Iris pigment epithelial cell (primary cell): Measurements from ENCODE around the gene ABLIM2.

ENCODE experiments used
- DNase-seq: peaks from one replicate; pipeline ENCODE4 v3.0.0-alpha.2; 2011; ENCODE audit warnings: low read depth

ABLIM2 gene

DNA sequence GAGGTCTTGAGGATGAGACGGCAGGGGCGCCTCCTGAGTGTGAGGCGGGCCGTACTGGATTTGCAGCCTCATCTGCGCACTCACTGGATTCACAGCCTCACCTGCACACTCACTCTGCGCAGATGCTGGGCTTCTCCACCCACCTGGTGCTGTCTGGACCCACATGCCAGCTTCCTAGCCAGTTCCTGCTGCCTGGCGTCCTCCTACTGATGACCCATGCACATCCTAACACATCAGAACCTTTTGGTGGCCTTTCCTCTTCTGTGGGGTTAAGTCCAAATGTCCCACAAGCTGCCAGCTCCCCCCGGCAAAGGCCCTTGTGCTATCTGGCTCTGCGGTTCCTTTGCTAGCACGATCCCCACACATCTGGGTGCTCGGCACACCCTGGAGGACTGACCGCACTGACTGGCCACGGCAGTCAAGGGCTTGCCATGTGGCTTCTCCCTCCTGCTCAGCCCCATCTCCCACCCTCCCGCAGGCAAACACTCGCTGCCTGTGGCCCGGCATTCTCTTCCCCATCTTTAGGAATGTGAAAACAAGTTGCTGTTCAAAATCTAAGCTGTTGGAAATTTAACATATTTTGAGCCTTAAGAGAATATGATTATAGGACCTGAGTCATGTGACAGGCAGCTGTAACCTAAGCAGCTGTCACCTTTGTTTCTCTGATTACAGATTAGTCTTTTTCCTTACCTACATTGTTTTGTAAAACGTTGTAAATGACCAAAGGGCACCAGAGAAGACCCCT, 179.5 kb downstream of the ABLIM2 start:
- DNase-seq = no peak

DNA sequence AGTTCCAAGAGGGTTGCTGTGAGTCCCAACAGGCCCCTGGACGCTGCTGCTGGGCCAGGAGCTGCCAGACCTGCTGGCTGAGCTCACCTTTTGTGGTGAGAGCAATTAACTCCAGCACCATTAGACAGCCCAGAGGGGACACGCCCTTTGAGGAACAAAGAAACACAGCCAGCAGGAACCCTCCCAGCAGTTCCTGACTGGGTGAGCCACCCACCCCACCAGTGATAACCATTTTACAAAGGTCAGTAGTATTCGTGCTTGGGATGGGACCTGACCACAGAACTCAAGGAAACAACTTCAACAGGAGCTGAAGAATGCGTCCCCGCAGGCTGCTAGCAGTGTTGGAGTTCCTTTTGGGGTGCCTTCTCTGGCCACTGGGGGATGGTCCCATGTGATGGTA, 180.1 kb downstream of the ABLIM2 start:
- DNase-seq = no peak

DNA sequence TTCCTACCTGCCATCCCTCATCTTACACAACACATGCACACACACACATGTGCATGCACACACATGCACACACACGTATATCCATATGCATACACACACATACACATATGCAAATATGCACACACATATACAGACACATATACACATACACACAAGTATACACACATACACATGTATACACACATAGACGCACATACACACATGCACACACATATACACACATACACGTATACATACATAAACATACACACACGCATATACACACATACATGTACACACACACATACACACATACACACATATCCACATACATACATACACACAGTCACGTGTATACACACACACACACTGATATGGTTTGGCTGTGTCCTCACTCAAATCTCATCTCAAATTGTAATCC, 182.0 kb downstream of the ABLIM2 start:
- no peak for DNase-seq

DNA sequence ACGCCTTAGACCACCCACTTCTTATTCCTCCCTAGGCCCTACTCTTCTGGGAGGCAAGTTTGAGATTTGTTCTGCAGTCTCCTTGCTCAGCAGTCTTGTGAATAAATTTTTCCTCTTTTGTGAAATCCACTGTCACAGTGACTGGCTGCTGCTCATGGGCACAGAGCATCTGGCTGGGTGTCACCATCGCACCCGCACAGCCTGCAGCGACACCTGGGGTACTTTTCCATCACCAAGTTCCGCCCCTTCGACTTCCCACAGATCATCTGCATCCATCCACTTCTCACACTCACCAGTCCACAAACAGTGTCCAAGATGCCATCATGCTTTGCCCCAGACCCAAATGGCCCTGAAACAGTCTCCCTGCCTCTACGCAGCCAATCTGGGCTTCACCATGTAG, 182.6 kb downstream of the ABLIM2 start:
- DNase-seq = no peak

DNA sequence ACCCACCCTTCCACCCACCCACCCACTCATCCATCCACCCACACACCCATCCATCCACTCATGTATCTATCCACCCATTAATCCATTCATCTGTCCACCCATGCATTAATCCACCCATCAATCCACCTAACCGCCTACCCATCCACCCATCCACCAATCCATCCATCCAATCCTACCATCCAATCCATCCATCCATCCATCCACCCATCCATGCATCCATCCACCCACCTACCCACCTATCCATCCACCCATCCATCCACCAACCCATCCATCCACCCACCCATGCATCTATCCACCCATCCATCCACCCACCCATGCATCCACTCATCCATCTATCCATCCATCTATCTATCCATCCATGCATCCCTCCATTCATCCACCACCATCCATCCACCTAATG, 184.2 kb downstream of the ABLIM2 start:
- no peak for DNase-seq

DNA sequence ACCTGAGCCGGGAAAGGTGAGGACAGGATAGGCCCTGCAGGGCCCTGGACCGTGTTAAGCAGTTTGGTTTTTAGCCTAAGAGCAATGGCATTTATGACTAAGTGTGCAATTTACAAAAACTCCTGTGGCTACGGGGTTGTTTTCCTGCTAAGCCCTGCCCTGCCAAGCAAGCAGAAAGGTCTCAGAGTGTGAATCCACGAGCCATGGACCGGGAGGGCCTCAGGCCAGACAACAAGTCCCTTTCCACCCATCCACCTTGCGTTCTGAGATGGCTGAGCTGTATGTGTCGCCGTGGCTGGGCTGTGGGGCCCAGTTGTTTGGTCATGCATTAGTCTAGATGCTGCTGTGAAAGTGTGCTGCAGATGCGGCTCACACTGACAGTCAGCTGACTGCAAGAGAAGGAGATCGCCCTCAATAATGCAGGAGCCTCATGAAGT, 185.1 kb downstream of the ABLIM2 start:
- peak; percentile 77 for DNase-seq

DNA sequence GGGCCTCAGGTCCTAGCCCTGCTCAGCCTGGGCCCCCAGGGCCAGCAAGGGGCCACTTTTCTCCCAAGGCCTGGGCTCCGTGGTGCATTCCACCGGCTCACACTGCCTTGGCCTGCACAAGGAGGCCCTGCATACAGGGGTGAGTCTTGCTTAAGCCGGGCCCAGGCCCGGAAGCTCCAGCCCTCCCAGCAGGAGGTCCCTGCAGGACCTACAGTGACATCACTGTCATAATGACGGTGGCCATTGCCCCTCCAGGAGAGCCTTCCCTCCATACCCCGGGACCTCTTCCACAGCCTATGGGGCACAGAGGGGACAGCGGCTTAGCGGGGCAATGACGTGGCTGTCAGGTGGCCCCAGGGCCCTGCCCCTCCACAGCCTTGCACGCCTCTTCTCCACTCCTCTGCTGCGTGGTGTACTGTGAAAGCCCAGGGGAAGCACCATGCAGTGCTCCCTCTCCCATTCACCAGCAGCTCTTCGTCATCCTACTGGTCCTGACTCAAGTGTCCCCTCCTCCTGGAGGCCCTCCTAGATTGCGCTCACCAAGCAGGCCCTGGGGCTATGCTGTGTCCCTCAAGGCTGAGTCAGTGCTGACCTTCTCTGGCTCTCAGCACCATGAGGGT, 186.6 kb downstream of the ABLIM2 start:
- DNase-seq = no peak

DNA sequence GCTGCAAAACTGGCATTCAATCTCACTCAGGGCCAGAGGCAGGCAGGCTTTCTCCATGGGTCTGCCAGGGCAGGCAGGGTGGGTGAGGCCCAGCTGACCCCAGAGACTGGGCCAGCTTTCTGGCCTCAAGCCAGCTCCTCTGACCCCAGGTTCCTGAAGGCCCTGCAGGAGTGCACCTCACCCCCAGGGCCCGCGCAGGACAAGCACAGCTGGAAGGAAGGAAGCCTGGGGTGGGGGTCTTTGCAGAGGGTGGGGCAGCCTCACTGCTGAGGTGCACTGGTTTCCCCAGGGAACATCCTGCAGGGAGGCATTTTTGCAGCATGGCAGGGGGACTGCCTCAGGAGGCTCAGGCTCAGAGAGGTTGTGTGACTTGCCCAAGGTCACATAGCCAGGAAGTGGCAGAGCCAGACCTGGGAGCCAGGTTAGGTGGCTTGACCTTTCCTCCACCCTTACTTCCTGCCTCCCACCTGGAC, 187.4 kb downstream of the ABLIM2 start:
- DNase-seq = no peak

DNA sequence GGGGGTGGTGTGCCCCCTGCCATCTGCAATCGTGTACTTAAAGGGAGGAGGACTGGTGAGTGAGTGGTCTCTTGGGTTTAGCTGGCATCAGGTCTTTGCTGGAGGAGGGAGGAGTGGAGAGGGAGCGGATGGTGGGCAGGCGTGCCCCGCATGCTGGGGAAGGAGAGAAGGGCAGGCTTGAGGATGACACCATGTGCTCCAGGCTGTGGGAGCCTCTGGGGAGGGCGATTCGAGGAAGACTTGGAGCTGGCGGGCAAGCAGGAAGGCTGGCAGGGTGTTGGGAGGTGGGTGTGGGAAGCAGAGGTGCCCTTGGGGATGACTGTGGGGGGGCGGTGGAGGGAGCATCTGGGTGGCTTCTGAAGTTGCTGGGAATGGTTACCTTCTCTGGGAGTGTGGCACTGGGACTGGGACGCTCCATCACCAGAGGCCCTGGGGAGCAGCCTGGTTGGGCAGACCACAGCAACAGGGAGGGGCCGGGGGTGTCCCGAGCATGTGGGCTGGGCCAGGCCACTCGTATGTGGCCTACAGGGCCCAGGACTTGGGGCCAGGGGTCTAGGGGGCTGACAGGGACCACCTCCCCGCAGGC, 188.2 kb downstream of the ABLIM2 start:
- DNase-seq = no peak

DNA sequence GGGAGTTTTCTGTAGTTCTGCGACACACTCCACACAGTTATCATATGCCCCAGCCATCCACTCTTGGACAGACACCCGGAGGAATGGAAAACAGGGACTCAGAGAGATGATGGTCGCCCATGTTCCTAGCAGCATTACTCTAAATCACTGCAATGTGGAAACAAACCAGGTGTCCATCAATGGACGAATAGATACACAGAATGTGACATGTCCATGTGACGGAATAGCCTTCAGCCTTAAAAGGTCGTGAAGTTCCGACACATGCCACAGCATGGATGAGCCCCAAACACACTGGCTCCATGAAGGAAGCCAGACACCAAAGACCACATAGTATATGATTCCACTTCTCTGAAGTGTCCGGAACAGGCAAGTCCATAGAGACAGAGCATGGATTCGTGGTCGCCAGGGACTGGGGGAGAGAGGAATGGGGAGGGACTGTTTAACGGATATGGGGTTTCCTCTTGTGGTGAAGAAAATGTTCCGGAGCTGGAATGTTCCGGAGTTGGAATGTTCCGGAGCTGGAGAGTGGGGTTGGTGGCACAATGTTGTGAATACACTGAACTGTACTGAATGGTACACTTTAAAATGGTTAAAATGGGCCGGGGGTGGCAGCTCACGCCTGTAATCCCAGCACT, 190.2 kb downstream of the ABLIM2 start:
- DNase-seq = no peak

DNA sequence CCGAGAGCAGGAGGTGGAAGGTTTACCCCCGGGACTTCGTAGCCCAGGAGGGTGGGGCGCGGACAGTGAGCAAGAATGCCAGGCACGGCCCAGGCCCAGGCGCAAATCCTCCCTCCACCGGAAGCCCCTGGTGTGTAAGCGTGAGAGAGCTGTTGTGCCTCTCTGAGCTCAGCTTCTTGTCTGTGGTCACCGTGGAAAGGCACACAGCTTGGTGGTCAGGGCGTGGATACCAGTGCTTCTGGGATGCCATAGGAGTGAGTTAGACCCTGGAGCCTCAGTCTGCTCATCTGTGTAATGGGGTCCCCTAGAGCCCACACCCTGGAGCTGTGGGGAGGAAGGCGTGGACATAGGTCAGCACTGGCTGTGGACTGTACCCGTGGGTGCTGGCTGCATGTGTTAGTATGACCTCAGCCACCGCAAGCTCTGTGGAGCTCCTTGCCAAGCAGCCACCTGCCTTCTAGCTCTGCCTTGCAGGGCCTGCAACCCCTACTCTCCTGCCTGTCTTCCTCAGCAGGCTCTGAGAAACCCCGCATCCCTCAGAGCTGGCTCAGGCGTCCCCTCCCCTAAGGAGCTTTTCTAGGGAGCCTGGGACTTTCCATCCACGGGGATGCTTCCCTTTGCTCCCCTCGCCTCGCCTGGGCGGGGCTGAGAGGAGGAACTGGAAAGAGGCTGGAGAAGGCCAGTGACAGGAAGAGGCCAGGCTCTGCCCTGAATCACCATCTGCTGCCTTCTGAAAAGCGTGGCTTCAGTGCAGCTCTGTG, 190.9 kb downstream of the ABLIM2 start:
- DNase-seq = no peak

DNA sequence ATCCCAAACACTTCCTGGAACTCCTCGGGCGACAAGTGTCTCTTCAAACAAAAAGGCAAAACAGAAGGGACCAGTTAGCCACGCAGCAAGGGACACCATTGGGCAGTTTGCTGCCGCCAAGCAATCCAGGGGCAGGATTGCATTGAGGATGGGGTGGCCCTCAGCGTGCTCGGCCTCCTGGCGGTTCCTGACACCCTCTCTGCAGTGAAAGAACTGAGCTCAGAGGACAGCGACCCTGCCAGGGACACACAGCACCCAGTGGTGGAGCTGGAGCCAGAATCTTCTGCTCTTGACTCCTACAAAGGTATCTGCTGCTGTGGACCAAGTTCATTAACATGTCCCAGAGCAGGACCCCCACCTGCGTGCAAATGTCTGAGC, 191.6 kb downstream of the ABLIM2 start:
- DNase-seq = no peak

DNA sequence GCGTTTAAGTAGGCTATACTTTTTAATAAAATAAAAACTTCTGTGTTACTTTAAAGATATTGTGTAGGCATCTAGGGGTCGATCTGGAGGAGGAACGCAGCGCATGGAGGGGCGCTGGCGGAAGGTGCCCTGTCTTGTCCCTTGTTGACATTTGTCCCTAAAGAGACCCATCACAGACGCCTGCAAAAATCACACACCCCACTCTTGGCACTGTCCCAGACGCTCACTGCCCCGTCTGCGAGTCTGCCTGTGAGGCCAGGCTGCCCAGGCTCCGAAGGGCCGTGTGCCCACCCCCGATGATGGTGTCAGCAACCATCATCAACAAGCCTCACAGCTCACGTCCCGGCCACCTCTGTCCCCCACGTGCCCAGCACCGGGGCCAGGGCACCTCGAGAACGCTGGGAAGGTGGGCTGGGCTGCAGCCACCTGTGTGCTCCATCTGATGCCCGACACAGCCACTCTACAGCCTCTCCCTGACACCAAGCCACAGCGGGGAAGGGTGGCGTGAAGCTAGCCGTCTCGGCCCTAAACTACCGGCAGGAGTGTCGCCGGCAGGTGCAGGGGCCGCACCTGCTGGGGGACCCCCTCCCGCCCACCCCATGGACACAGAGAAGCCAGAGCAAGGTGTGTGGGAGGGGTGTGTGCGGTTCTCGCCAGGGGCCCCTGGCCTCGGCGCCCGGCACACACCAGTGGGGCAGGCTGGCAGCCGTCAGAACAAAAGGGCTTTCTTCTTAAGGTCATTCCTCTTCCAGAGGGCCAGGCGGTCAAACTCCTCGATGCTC, 192.1 kb downstream of the ABLIM2 start:
- no peak for DNase-seq

DNA sequence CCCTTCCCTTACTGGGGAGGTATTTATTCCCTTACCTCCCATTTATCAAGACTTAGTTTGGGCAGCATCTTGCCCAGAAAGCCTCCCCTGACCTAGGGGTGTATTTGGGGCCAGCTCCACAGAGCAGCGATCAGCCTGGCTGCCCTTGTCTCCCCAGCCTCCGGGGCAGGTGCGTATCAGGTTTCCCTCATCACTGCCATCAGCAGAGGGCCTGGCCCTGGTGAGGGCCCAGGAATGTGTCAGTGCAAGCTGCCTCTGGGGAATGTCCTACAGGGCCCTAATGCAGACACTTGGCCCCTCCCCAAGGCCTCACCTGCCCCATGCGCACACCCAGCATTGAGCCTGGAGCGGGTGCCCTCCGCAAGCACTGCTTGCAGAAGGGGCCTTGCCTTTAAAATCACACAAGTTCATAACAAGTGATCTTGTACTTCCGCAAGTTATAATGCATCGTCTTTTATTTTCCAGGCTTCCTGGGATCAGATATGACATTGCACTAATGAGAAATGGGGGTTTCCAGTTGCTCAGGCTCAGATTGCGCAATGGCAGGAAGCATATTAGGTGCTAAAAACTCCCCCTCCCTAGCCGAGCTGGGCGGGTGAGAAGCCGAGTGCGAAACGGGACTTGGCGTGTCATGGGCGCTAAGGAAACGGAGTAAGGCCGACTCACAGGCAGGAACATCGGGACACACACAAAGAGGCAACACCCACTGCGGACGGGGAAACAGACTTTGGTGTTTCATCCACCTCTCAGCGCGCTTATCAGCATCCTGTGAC, 193.5 kb downstream of the ABLIM2 start:
- peak; percentile 85 for DNase-seq

DNA sequence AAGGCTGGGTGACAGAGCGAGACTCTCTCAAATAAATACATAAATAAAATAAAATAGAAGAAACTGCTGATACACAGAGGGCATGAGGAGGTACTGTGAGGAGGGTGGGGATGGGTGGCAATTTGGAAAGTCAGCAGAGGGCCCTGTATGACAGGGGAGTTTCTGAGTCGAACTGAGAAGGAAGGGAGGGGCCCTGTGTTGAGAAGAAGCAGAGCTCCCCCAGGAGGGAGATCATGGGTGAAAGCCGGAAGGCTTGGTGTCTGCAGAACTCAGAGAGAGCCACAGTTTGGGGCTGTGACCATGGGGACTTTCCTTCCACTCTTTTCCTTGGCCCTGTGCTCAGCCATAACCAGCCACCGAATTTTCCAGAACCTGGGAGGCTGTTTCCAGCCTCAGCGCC, 194.2 kb downstream of the ABLIM2 start:
- no peak for DNase-seq

DNA sequence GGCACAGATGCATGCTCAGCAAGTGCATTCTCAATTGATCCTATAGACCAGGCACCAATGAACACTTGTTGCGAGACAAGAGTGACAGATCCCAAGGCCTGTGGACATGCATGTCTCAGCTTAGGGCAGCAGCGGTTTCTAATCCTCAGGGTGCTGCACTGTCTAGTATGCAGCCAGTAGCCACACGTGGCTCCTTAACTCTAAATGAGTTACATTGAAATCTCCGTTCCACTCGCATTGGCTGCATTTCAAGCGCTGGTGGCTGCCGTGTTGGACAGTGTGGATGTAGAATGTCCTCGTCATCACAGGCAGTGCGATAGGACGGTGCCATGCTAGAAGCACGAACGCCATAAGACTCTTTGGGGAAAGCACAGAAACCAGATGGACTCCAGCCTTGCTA, 194.9 kb downstream of the ABLIM2 start:
- no peak for DNase-seq

DNA sequence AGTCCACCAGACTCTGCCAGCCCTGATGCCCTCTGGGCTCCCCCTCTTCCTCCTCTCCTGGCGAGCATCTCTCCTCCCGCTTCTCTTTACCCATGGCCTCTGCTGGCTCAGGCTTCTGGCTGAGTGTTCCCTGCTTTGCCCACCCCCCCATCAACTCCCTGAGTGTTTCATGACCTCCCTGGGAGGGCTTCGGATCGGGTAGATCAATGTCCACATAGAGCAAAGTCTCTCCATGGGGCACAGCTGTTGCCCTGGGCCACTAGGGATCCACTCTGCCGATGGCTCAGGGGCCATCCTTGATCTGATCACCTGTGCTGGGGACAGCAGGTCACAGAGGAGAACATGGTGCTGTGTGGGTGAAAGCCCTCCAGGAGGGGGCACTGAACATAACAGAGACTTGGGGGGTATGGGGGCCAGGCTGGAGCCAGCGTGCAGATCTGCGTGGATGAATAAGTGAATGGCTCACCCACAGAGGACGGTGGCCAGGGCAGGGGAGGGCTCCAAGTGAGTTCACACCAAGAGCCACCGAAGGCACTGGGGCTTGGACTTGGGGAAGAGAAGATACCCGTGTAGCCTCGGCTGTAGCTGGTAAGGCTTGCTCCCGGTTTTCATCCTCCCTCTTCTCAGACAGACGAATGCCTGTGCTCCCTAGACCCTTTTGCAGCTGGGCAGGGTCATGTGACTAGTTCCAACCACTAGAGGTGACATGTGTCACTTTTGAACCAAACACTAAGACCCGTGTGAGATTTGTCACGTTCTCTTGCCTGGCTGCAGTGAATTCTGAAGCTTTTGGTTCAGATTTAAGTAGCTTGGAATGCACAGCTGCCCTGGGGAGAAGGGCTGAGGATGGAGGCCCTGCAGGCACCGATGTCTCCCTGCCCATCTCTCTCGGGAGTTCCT, 195.8 kb downstream of the ABLIM2 start:
- no peak for DNase-seq

DNA sequence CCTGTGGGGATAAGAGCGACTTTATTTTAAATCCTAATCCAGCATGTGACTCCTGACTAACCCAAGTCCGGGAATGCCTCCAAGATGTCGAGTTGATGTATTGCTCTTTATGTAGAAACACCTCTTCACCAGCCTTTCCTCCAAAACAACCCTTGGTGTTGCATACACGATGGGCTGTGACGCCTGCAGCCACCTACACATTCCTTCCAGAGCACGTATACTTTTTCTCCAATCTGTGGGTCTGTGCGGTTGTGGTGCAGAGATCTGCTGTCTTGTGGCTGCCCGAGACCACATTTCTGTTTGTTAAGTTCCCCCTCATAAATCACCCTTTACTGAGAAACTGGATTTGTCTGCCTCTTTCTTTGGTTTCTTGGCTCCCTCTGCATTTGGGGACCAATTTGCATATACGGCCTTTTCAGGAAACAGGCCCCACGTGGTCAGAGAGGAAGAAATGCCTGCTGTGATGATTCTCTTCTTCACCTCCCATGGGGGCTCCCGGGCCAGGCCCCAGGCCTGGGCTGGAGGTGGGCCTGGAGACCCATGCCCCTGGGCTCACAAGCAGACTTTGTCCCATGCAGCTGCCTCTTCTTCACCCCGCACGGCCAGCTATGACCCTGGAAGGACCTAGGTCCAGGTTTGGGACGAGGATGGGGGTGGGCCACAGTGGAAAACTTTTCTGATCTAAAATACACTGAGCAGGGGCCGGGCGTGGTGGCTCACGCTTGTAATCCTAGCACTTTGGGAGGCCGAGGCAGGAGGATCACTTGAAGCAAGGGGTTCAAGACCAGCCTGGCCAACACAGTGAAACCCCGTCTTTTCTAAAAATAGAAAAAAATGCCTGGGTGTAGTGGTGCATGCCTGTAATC, 197.6 kb downstream of the ABLIM2 start:
- peak; percentile 97 for DNase-seq
